ENCODE results near the gene LPCAT3.

Gene LPCAT3

GRCh38 chr12:6953442-6954315 is 64.6 kb downstream of the LPCAT3 start:
- TF ChIP-seq TEAD4 (IDR thresholded peaks at IDR 0.05): no peak
- no peak for TF ChIP-seq CREB1 (IDR thresholded peaks at IDR 0.05; ENCODE audit: low read depth)
- TF ChIP-seq MAX (IDR thresholded peaks at IDR 0.05): no peak
- TF ChIP-seq NFIC (IDR thresholded peaks at IDR 0.05): no peak
- TF ChIP-seq TCF12 (IDR thresholded peaks at IDR 0.05; ENCODE audit: low read depth): no peak
- TF ChIP-seq CEBPB (IDR thresholded peaks at IDR 0.05): no peak
- TF ChIP-seq TAF1 (IDR thresholded peaks at IDR 0.05; ENCODE audit: low read depth): no peak

DNA sequence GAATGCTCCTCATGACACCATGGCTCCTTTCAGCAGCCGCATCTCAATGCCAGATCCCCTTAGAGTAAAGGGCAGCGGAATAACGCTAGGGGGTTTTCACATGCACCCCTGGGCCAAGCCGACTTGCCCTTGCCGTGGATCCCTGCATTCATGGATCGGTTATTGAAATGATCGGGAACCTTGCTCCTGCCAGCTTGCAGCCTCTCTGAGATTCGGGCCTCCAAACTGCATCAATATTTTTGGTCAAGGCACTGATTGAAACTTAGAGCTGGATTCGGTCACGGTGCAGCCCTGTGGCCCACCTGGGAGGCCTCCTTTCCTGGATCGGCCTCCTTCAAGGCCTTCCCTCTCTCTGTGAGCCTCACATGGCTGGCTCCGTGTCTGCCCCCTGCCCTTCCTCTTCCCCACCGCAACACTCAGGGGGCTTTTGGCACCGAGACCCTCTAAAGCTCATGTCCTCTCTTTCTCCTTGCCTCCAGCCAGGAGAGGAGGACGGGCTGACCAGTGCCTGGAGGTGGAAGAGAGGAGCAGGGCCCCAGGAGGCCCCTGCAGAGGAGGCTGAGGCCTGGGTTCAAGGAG is 65.3 kb downstream of the LPCAT3 start:
- TF ChIP-seq TEAD4 (IDR thresholded peaks at IDR 0.05): no peak
- TF ChIP-seq USF1 (IDR thresholded peaks at IDR 0.05): no peak

DNA sequence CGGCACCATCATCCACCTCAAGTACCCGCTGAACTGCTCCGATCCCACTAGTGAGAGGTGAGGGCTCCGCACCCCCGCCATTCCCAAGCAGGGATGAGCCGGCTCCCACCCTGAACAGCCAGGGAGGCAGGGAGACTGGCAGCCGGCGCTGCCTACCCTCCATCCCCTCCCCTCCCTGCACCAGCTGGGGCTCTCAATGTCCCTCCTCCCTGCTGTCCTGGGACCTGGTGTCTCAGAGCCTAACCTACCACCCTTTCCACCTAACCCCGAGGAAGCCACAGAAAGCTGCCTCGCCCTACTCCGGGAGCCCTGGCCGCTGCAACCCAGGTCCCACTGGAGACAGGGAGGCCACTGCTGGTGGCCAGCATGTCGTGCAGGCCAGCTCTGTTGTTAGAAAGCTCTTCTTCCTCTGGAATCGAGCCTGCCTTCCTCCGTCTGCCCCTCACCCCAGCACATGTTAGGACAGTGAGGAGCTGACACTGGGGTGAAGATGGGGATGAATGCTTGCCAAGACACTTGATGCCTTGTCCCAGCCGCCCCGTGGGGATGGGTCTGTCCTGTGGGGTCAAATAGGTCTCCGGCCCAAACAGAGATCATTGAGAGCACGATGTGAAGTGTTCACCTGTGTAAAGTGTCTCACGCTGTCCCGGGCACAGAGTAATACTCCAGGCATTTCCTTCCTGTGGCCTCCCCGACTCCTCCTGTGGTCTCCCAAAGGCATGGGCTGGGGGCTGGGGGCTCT is 66.0 kb downstream of the LPCAT3 start:
- TF ChIP-seq EP300 (IDR thresholded peaks at IDR 0.05; ENCODE audit: borderline replicate concordance): no peak
- no peak for TF ChIP-seq TAF1 (IDR thresholded peaks at IDR 0.05; ENCODE audit: low read depth)
- no peak for TF ChIP-seq ZBTB7A (IDR thresholded peaks at IDR 0.05; ENCODE audit: low read depth)
- TF ChIP-seq MAX (IDR thresholded peaks at IDR 0.05): no peak
- no peak for TF ChIP-seq FOXM1 (IDR thresholded peaks at IDR 0.05; ENCODE audit: borderline replicate concordance, low read depth)

DNA sequence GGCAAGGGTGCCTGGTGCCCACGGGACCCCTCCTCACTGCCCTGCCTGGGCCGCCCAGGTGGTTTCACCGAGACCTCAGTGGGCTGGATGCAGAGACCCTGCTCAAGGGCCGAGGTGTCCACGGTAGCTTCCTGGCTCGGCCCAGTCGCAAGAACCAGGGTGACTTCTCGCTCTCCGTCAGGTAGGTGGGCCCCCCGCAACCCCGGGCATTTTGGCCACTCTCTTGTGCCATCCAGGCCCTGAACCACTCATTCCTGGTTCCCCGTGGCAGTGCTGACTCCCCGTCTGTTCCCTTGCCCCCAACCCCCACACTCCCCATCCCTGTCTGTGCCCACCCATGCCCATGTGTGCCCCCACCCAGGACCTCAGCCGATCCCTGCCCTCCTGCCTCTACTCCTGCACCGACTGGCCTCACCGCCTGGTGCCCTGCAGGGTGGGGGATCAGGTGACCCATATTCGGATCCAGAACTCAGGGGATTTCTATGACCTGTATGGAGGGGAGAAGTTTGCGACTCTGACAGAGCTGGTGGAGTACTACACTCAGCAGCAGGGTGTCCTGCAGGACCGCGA is 66.6 kb downstream of the LPCAT3 start:
- TF ChIP-seq NFIC (IDR thresholded peaks at IDR 0.05): no peak
- TF ChIP-seq CREB1 (IDR thresholded peaks at IDR 0.05; ENCODE audit: low read depth): no peak
- no peak for TF ChIP-seq USF1 (IDR thresholded peaks at IDR 0.05)
- TF ChIP-seq TCF12 (IDR thresholded peaks at IDR 0.05; ENCODE audit: low read depth): no peak
- no peak for TF ChIP-seq TAF1 (IDR thresholded peaks at IDR 0.05; ENCODE audit: low read depth)
- no peak for TF ChIP-seq TEAD4 (IDR thresholded peaks at IDR 0.05)
- no peak for TF ChIP-seq YY1 (IDR thresholded peaks at IDR 0.05; ENCODE audit: low read depth)
- no peak for TF ChIP-seq FOXM1 (IDR thresholded peaks at IDR 0.05; ENCODE audit: borderline replicate concordance, low read depth)
- TF ChIP-seq, protein P1, sequence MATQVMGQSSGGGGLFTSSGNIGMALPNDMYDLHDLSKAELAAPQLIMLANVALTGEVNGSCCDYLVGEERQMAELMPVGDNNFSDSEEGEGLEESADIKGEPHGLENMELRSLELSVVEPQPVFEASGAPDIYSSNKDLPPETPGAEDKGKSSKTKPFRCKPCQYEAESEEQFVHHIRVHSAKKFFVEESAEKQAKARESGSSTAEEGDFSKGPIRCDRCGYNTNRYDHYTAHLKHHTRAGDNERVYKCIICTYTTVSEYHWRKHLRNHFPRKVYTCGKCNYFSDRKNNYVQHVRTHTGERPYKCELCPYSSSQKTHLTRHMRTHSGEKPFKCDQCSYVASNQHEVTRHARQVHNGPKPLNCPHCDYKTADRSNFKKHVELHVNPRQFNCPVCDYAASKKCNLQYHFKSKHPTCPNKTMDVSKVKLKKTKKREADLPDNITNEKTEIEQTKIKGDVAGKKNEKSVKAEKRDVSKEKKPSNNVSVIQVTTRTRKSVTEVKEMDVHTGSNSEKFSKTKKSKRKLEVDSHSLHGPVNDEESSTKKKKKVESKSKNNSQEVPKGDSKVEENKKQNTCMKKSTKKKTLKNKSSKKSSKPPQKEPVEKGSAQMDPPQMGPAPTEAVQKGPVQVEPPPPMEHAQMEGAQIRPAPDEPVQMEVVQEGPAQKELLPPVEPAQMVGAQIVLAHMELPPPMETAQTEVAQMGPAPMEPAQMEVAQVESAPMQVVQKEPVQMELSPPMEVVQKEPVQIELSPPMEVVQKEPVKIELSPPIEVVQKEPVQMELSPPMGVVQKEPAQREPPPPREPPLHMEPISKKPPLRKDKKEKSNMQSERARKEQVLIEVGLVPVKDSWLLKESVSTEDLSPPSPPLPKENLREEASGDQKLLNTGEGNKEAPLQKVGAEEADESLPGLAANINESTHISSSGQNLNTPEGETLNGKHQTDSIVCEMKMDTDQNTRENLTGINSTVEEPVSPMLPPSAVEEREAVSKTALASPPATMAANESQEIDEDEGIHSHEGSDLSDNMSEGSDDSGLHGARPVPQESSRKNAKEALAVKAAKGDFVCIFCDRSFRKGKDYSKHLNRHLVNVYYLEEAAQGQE (IDR thresholded peaks at IDR 0.05; ENCODE audit: low read depth): no peak
- TF ChIP-seq CEBPB (IDR thresholded peaks at IDR 0.05): no peak
- TF ChIP-seq ZBTB7A (IDR thresholded peaks at IDR 0.05; ENCODE audit: low read depth): no peak
- TF ChIP-seq EP300 (IDR thresholded peaks at IDR 0.05; ENCODE audit: borderline replicate concordance): no peak

- TF ChIP-seq CREB1 (IDR thresholded peaks at IDR 0.05; ENCODE audit: low read depth) (no peak), NFIC (IDR thresholded peaks at IDR 0.05) (no peak), FOXM1 (IDR thresholded peaks at IDR 0.05; ENCODE audit: borderline replicate concordance, low read depth) (no peak), TAF1 (IDR thresholded peaks at IDR 0.05; ENCODE audit: low read depth) (no peak), TCF12 (IDR thresholded peaks at IDR 0.05; ENCODE audit: low read depth) (no peak), EP300 (IDR thresholded peaks at IDR 0.05; ENCODE audit: borderline replicate concordance) (no peak), ZBTB7A (IDR thresholded peaks at IDR 0.05; ENCODE audit: low read depth) (no peak), TEAD4 (IDR thresholded peaks at IDR 0.05) (no peak), CEBPB (IDR thresholded peaks at IDR 0.05) (no peak), RAD21 (IDR thresholded peaks at IDR 0.05; ENCODE audit: low read depth) (no peak), YY1 (IDR thresholded peaks at IDR 0.05; ENCODE audit: low read depth) (no peak), MAX (IDR thresholded peaks at IDR 0.05) (no peak), USF1 (IDR thresholded peaks at IDR 0.05) (no peak), EGR1 (IDR thresholded peaks at IDR 0.05) (no peak)
- TF ChIP-seq, protein P1 (IDR thresholded peaks at IDR 0.05; ENCODE audit: low read depth): no peak
Observed at GRCh38 chr12:6950811-6951540, 67.3 kb downstream of the LPCAT3 start, which contains the start of gene PTPN6. Gene PTPN6 (plus strand): TSS chr12:6951356. CDS start chr12:6951513, 157 bp downstream.

Data from Ishikawa (cell line).